Measurements from ENCODE around the gene FOXRED2. TPM values are rescaled to one million over a fixed set of nuclear protein-coding genes. Genes with fewer than 3 reads are reported as not detected.
A peak's percentile ranks its signal among the peaks of the same experiment; 100 is the strongest.

Gene FOXRED2
- total and polyA plus RNA-seq, 2 donors (not counting 1 experiment from before 2014, with no cell fraction given): 3.3 to 3.8 TPM

DNA sequence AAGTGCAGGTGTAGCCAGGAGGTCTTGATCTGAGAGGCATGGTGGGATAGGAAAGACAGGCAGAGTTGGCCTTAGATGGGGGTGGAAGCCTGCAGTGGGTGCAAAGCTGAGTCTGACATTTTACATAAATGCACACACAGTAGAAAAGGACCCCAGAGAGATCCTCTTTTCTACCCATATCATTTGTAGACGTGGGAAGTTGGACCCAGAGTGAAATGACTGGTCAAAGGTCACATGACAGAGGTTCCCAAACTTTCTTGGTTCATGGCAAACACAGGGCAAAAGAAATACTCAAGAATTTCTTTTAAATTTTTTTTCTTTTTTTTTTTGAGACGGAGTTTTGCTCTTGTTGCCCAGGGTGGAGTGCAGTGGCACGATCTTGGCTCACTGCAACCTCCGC lies 6.2 kb upstream of the FOXRED2 start:
- no peak overlapping the region for H3K4me3 ChIP-seq (replicated peaks in 1 of 4; ENCODE audit: control extremely low read depth in 1 of 4, insufficient read depth in 1 of 4, low read depth in 3 of 4, low read length in 4 of 4)
- H3K4me1 ChIP-seq (ENCODE audit: control insufficient read depth, extremely low read depth, insufficient read depth, low read length): no peaks in the 10 kb centered on the region
- H4K20me1 ChIP-seq (ENCODE audit: control insufficient read depth, extremely low read depth, insufficient read depth, low read length): no peaks in the 10 kb centered on the region
- no peak for DNase-seq (ENCODE audit: low read depth in 2 of 2)
- H3K27ac ChIP-seq (ENCODE audit: insufficient read depth, low read length): no peak overlapping the region
- TF ChIP-seq, protein P1, sequence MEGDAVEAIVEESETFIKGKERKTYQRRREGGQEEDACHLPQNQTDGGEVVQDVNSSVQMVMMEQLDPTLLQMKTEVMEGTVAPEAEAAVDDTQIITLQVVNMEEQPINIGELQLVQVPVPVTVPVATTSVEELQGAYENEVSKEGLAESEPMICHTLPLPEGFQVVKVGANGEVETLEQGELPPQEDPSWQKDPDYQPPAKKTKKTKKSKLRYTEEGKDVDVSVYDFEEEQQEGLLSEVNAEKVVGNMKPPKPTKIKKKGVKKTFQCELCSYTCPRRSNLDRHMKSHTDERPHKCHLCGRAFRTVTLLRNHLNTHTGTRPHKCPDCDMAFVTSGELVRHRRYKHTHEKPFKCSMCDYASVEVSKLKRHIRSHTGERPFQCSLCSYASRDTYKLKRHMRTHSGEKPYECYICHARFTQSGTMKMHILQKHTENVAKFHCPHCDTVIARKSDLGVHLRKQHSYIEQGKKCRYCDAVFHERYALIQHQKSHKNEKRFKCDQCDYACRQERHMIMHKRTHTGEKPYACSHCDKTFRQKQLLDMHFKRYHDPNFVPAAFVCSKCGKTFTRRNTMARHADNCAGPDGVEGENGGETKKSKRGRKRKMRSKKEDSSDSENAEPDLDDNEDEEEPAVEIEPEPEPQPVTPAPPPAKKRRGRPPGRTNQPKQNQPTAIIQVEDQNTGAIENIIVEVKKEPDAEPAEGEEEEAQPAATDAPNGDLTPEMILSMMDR (conservative IDR thresholded peaks at IDR 0.05 in 1 of 2, IDR thresholded peaks at IDR 0.05 in 1 of 2; ENCODE audit: low read depth in 1 of 2, low read length in 2 of 2): no peak
- TF ChIP-seq EZH2 (IDR thresholded peaks at IDR 0.05; ENCODE audit: low read length, missing control alignments): no peak
- H3K9me3 ChIP-seq (ENCODE audit: control insufficient read depth, insufficient read depth, low read depth, low read length): no peaks in the 10 kb centered on the region
- no peak overlapping the region for H3K9ac ChIP-seq (ENCODE audit: insufficient read depth, low read length)
- H3K36me3 ChIP-seq (ENCODE audit: control insufficient read depth, insufficient read depth, low read length): peaks cover 44% of the 10 kb centered on the region
- no peaks in the 10 kb centered on the region for H3K79me2 ChIP-seq (ENCODE audit: control insufficient read depth, insufficient read depth, low read length)
- no peaks in the 10 kb centered on the region for H3K27me3 ChIP-seq (ENCODE audit: control insufficient read depth, insufficient read depth, low read length)
- H3K4me2 ChIP-seq (ENCODE audit: extremely low read depth, insufficient read depth, low read length): no peak overlapping the region
- no peak overlapping the region for H2AFZ ChIP-seq (ENCODE audit: low read length)

DNA sequence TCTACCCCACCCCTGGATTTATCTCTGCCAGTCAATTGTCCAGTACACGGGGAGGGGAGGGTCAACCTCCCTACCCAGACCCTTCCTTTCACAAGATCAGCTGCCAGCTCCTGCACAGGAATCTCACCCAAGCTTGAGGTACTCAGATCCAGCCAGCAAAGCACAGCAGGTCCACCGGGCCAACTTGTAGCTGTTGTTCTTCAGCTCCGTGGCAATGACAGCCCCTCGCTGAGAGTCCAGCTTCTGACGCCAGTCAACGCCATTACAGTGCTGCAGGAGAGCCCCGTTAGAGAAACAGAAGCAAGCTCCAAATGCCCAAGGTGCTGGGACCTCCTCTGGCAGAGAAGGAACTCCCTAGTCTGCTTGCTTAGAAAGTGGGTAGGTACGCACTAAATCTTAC lies 5.5 kb upstream of the FOXRED2 start:
- Histone ChIP-seq H3K4me3 (replicated peaks in 1 of 4; ENCODE audit: control extremely low read depth in 1 of 4, insufficient read depth in 1 of 4, low read depth in 3 of 4, low read length in 4 of 4) (no peak overlapping the region), H3K9me3 (ENCODE audit: control insufficient read depth, insufficient read depth, low read depth, low read length) (no peaks in the 10 kb centered on the region), H3K27me3 (ENCODE audit: control insufficient read depth, insufficient read depth, low read length) (no peaks in the 10 kb centered on the region), H2AFZ (ENCODE audit: low read length) (no peak overlapping the region), H3K4me1 (ENCODE audit: control insufficient read depth, extremely low read depth, insufficient read depth, low read length) (no peaks in the 10 kb centered on the region), H4K20me1 (ENCODE audit: control insufficient read depth, extremely low read depth, insufficient read depth, low read length) (no peaks in the 10 kb centered on the region), H3K9ac (ENCODE audit: insufficient read depth, low read length) (no peak overlapping the region), H3K79me2 (ENCODE audit: control insufficient read depth, insufficient read depth, low read length) (no peaks in the 10 kb centered on the region), H3K27ac (ENCODE audit: insufficient read depth, low read length) (no peak overlapping the region), H3K36me3 (ENCODE audit: control insufficient read depth, insufficient read depth, low read length) (peaks cover 42% of the 10 kb centered on the region), H3K4me2 (ENCODE audit: extremely low read depth, insufficient read depth, low read length) (no peak overlapping the region)
- DNase-seq (ENCODE audit: low read depth in 2 of 2): no peak
- TF ChIP-seq EZH2 (IDR thresholded peaks at IDR 0.05; ENCODE audit: low read length, missing control alignments): no peak
- TF ChIP-seq, protein P1 (conservative IDR thresholded peaks at IDR 0.05 in 1 of 2, IDR thresholded peaks at IDR 0.05 in 1 of 2; ENCODE audit: low read depth in 1 of 2, low read length in 2 of 2): no peak

DNA sequence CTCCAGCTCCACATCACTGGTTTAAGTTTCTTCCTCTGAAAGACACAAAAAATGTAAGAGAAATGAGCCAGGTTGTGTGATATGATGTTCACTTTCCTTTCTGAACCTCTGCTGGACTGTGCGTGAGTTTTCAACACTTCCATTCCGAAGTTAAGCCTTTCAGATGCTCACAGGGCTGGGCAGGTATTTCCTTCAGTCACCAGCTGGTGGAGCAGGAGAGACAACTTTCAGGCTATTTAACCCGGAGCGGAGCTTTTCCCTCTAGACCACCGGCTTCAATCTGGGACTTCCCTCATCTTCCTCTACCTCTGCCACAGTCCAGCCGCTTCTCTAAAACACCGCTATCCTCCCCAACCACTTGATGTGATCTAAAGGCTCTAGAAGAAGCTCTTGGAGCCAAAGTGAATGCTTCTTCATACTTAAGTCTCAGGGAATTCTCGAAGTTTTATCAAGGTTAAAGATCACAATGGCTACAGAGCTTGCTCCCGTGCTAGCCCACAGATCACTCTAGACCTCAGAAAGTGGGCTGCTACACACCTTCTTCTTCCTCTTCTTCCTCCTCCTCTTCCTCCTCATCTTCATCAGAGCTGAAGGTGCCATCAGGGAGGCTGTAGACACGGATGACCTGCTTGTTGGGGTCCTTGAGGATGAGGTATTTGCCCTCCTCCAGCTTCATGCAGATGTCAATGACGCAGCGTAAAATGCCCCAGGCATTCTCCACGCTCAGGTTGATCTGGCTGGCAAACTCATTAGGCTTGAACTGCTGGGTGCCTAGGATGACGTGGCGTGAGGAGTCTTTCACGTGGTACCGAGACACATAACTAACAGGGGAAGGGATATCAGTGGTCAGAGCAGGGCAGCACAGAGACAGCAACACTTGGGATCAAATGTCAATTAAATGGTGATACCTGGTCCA lies 4.4 kb upstream of the FOXRED2 start:
- no peaks in the 10 kb centered on the region for H3K27me3 ChIP-seq (ENCODE audit: control insufficient read depth, insufficient read depth, low read length)
- no peaks in the 10 kb centered on the region for H3K9me3 ChIP-seq (ENCODE audit: control insufficient read depth, insufficient read depth, low read depth, low read length)
- peak; percentile 44 to 58 for DNase-seq (ENCODE audit: low read depth in 2 of 2)
- H3K79me2 ChIP-seq (ENCODE audit: control insufficient read depth, insufficient read depth, low read length): no peaks in the 10 kb centered on the region
- no peaks in the 10 kb centered on the region for H3K4me1 ChIP-seq (ENCODE audit: control insufficient read depth, extremely low read depth, insufficient read depth, low read length)
- TF ChIP-seq, protein P1 (conservative IDR thresholded peaks at IDR 0.05 in 1 of 2, IDR thresholded peaks at IDR 0.05 in 1 of 2; ENCODE audit: low read depth in 1 of 2, low read length in 2 of 2): peak; percentile 59 to 75
- TF ChIP-seq EZH2 (IDR thresholded peaks at IDR 0.05; ENCODE audit: low read length, missing control alignments): no peak
- H3K27ac ChIP-seq (ENCODE audit: insufficient read depth, low read length): no peak overlapping the region
- peaks cover 37% of the 10 kb centered on the region for H3K36me3 ChIP-seq (ENCODE audit: control insufficient read depth, insufficient read depth, low read length)
- H3K4me3 ChIP-seq (replicated peaks in 1 of 4; ENCODE audit: control extremely low read depth in 1 of 4, insufficient read depth in 1 of 4, low read depth in 3 of 4, low read length in 4 of 4): no peak overlapping the region
- H2AFZ ChIP-seq (ENCODE audit: low read length): no peak overlapping the region
- no peak overlapping the region for H3K9ac ChIP-seq (ENCODE audit: insufficient read depth, low read length)
- H4K20me1 ChIP-seq (ENCODE audit: control insufficient read depth, extremely low read depth, insufficient read depth, low read length): no peaks in the 10 kb centered on the region
- no peak overlapping the region for H3K4me2 ChIP-seq (ENCODE audit: extremely low read depth, insufficient read depth, low read length)
